ENCODE data around the gene AKAP11. TPM values are rescaled to one million over a fixed set of nuclear protein-coding genes. Genes with fewer than 3 reads are reported as not detected.

The AKAP11 gene
- total and polyA plus RNA-seq, 2 of the 4 experiments (the other 2 are of a cell fraction), result 8.0 to 19.7 TPM

GRCh38 chr13:42255886-42256285, 16.1 kb upstream of the AKAP11 start:
- WGBS, 2 experiments (ENCODE audit: extremely low coverage in 2 of 2, insufficient read length in 1 of 2), result 60% methylated on average over 4 of the region's 5 CpGs; no CpG with 5 or more reads in 1 of the 2 experiments
- Histone ChIP-seq H4K8ac (ENCODE audit: low read depth in 2 of 2, low read length in 2 of 2) (no peak overlapping the region), H3K4me3 (ENCODE audit: insufficient read depth, low read depth, low read length) (no peak overlapping the region), H4K20me1 (ENCODE audit: insufficient read depth, low read length) (no peaks in the 10 kb centered on the region), H2BK5ac (ENCODE audit: low read depth, low read length, poor library complexity, severe bottlenecking) (no peak overlapping the region), H2AK9ac (replicated peaks; ENCODE audit: low read depth, low read length, poor library complexity) (no peak overlapping the region), H2AFZ (replicated peaks; ENCODE audit: low read length, poor library complexity) (no peak overlapping the region), H2BK120ac (ENCODE audit: low read depth, low read length) (no peak overlapping the region), H3K27ac (ENCODE audit: insufficient read depth, low read length) (no peak overlapping the region), H3K14ac (replicated peaks; ENCODE audit: low read depth, low read length) (0 out of 2 replicates have a peak overlapping the region, but pooled peaks have one; percentile 32), H2BK20ac (ENCODE audit: low read depth, low read length) (no peak overlapping the region), H3K18ac (ENCODE audit: low read depth, low read length) (no peak overlapping the region), H3K56ac (ENCODE audit: extremely low read depth, insufficient read depth, low read length) (0 out of 2 replicates have a peak overlapping the region, but pooled peaks have one; percentile 11), H4K91ac (ENCODE audit: insufficient read depth, low read depth, low read length) (no peak overlapping the region), H2BK15ac (ENCODE audit: low read depth, low read length) (no peak overlapping the region), H3K79me1 (ENCODE audit: low read depth in 1 of 2, low read length in 2 of 2) (no peaks in the 10 kb centered on the region), H2AK5ac (ENCODE audit: low read depth, low read length) (no peak overlapping the region), H3K27me3 (ENCODE audit: control insufficient read depth, insufficient read depth, low read length) (no peaks in the 10 kb centered on the region), H4K5ac (ENCODE audit: low read depth, low read length) (no peak overlapping the region), H3K4me2 (ENCODE audit: low read depth, low read length) (no peak overlapping the region), H3K4ac (ENCODE audit: low read depth, low read length) (no peak overlapping the region), H3K9ac (ENCODE audit: low read depth, low read length) (no peak overlapping the region), H3K36me3 (ENCODE audit: control insufficient read depth, insufficient read depth, low read length) (no peaks in the 10 kb centered on the region), H3K4me1 (ENCODE audit: control insufficient read depth, insufficient read depth, low read length) (no peaks in the 10 kb centered on the region), H3K23ac (ENCODE audit: low read depth, low read length) (peak overlapping the region; percentile 59; the same call in 1 of the 2 replicates), H3K9me3 (ENCODE audit: control insufficient read depth, insufficient read depth, low read length) (no peaks in the 10 kb centered on the region), H3K9me1 (ENCODE audit: insufficient read depth, low read length) (peaks cover 3% of the 10 kb centered on the region; the same call in 1 of the 2 replicates)
- dilution Hi-C loops (cut with HindIII; ENCODE audit: low sequenced_read_pairs, unreplicated experiment) (no loop called here), in situ Hi-C loops (cut with MboI; ENCODE audit: low sequenced_read_pairs) (no loop called here), intact Hi-C loops (cut with micrococcal nuclease) (no loop called here)
- ATAC-seq (ENCODE audit: low read depth) (no peak), DNase-seq (no peak)
- ChIA-PET CTCF (no interaction called here), POLR2A (ENCODE audit: unreplicated experiment) (no interaction called here)
- no peak for TF ChIP-seq USF2 (IDR thresholded peaks at IDR 0.05; ENCODE audit: low read depth, low read length)
- TF ChIP-seq SMC3 (IDR thresholded peaks at IDR 0.05; ENCODE audit: low read depth, low read length), result no peak
- TF ChIP-seq ELK1 (IDR thresholded peaks at IDR 0.05; ENCODE audit: borderline replicate concordance, low read depth, low read length), result no peak
- TF ChIP-seq RAD21 (IDR thresholded peaks at IDR 0.05; ENCODE audit: low read length), result no peak
- no peak for TF ChIP-seq POLR2A (IDR thresholded peaks at IDR 0.05; ENCODE audit: low read depth, low read length)
- no peak for TF ChIP-seq CEBPB (IDR thresholded peaks at IDR 0.05; ENCODE audit: low read depth, low read length)
- no peak for TF ChIP-seq MAFK (IDR thresholded peaks at IDR 0.05; ENCODE audit: low read depth, low read length)
- TF ChIP-seq NFE2L2 (IDR thresholded peaks at IDR 0.05; ENCODE audit: low read depth, low read length), result no peak
- no peak for TF ChIP-seq MAZ (IDR thresholded peaks at IDR 0.05; ENCODE audit: borderline replicate concordance, low read depth, low read length)
- TF ChIP-seq BHLHE40 (IDR thresholded peaks at IDR 0.05; ENCODE audit: low read depth, low read length), result no peak
- no peak for TF ChIP-seq CTCF (conservative IDR thresholded peaks at IDR 0.05; ENCODE audit: low read depth, low read length)
- TF ChIP-seq RFX5 (IDR thresholded peaks at IDR 0.05; ENCODE audit: low read depth, low read length), result no peak
- no peak for TF ChIP-seq RCOR1 (IDR thresholded peaks at IDR 0.05; ENCODE audit: insufficient replicate concordance, low read length)
- TF ChIP-seq CHD1 (IDR thresholded peaks at IDR 0.05; ENCODE audit: low read depth, low read length), result no peak
- TF ChIP-seq FOS (IDR thresholded peaks at IDR 0.05; ENCODE audit: low read depth, low read length), result no peak
- no TSS peak for BruUV-seq (replicated peaks)

Measured in IMR-90 (cell line).